Spleen (tissue), 7 donors: ENCODE results near the gene CNTNAP2.
"Not testable (repeated sequence)": the region's sequence is repeated elsewhere in the genome, so short reads cannot be mapped to it uniquely, and the experiment has no call there.

Experiments used
- CTCF ChIP-seq, 11 experiments: fragments of 200-600 bp in 7 of 11; fragments of 450-650 bp in 4 of 11; sonication (generic) in 4 of 11; IDR thresholded peaks in 8 of 11; conservative IDR thresholded peaks in 3 of 11; 1 replicate in 7 of 11; 2 replicates in 4 of 11; pipeline versions ENCODE4 v1.4.0 to v1.8.0; 2016 to 2021; ENCODE audit warnings: antibody characterized with exemption in 11 of 11, inconsistent platforms in 4 of 11, mild to moderate bottlenecking in 1 of 11
- POLR2A ChIP-seq, 3 donors: fragments of 450-650 bp; IDR thresholded peaks; one replicate each; pipeline ENCODE4 v1.5.1; 2017; ENCODE audit warnings: antibody characterized with exemption in 3 of 3, mild to moderate bottlenecking in 1 of 3
- POLR2AphosphoS5 ChIP-seq, 3 donors: sonication (generic); formaldehyde crosslinking; IDR thresholded peaks; one replicate each; pipeline ENCODE4 v1.5.1; 2017; ENCODE audit warnings: antibody characterized with exemption in 3 of 3
- donor health status: DM: no; HTN: no; CAD: no; lungs with moderate emphysema.
- donor health status: DM: no; HTN: no; CAD: no.
- donor health status: DM: no; HTN: no; CAD: no.

- not testable (repeated sequence) for TF ChIP-seq CTCF (IDR thresholded peaks at IDR 0.05 in 8 of 11, conservative IDR thresholded peaks at IDR 0.05 in 3 of 11); POLR2AphosphoS5 (IDR thresholded peaks at IDR 0.05); POLR2A (IDR thresholded peaks at IDR 0.05)
Observed at GRCh38 chr7:148430690-148431089, 2314.1 kb downstream of the CNTNAP2 start.
